H1 (cell line): ENCODE data around the gene BCL2L12. TPM values are rescaled to one million over a fixed set of nuclear protein-coding genes. Genes with fewer than 3 reads are reported as not detected.

ENCODE experiments used
- ATF3 ChIP-seq: IDR thresholded peaks from 2 replicates; pipeline ENCODE4 v1.6.1; 2011; ENCODE audit warnings: low read depth, mild to moderate bottlenecking, low read length; ENCODE audit not compliant: insufficient read depth
- CBX5 ChIP-seq: fragments of 300-800, 300-1000 bp; sonication (generic); IDR thresholded peaks from 2 replicates; pipeline ENCODE4 v1.7.1; 2016; ENCODE audit warnings: antibody characterized with exemption, low read length, low read depth
- EZH2 ChIP-seq: fragments of 200-600 bp; sonication (generic); IDR thresholded peaks from 2 replicates; pipeline ENCODE4 v1.7.1; 2012; ENCODE audit warnings: low read depth, mild to moderate bottlenecking, moderate library complexity, low read length, inconsistent platforms; ENCODE audit not compliant: severe bottlenecking
- HDAC6 ChIP-seq: IDR thresholded peaks from one replicate; pipeline ENCODE4 v1.7.1; 2012; ENCODE audit warnings: low read depth, mild to moderate bottlenecking, inconsistent platforms, low read length, moderate library complexity
- NRF1 ChIP-seq: IDR thresholded peaks from 2 replicates; pipeline ENCODE4 v1.6.1; 2011; ENCODE audit warnings: mild to moderate bottlenecking, low read depth, low read length, improper control_type of control experiment
- SUZ12 ChIP-seq: fragments of 200-600 bp; sonication (generic); IDR thresholded peaks from 2 replicates; pipeline ENCODE4 v1.6.1; 2012; ENCODE audit warnings: mild to moderate bottlenecking, inconsistent platforms, low read length, moderate library complexity, mixed read lengths
- TEAD4 ChIP-seq: IDR thresholded peaks from 2 replicates; pipeline ENCODE4 v1.6.1; 2012; ENCODE audit warnings: low read depth, low read length, inconsistent platforms, mixed read lengths
- ZNF274 ChIP-seq: IDR thresholded peaks from 2 replicates; pipeline ENCODE4 v1.7.0; 2012; ENCODE audit warnings: low read length, borderline replicate concordance; ENCODE audit errors: extremely low read depth
- polyA plus RNA-seq, 7 experiments: library from polyadenylated mRNA; depleted of rRNA in 3 of 7; stranded (reverse) in 5 of 7; unstranded in 2 of 7; fragments of >200 nt in 5 of 7; fragments of 200-250 nt in 2 of 7; gene quantifications; 1 replicate in 5 of 7; 2 replicates in 1 of 7; 4 replicates in 1 of 7; pipeline versions ENCODE4 v1.2.1 to v1.2.3, GENCODE V29; 2011 to 2013; ENCODE audit warnings: missing spikeins in 2 of 7, mixed read lengths in 2 of 7
- total RNA-seq: library from RNA; stranded (reverse); fragmentation: NEBNext Ultra II Directional; extraction: Animal tissue kit (Norgen Biotek cat#: 25700); gene quantifications from 2 replicates; pipeline ENCODE4 v1.2.1, GENCODE V29; 2021

The BCL2L12 gene
- total and polyA plus RNA-seq, 2 of the 8 experiments (the other 6 are each of a cell fraction or from before 2014, with no cell fraction given): 126 to 209 TPM

- TF ChIP-seq EZH2 (no peak), HDAC6 (no peak), TEAD4 (no peak), SUZ12 (no peak), ZNF274 (no peak), ATF3 (no peak), CBX5 (no peak), NRF1 (no peak)
Observed at GRCh38 chr19:49635530-49636232, 30.1 kb upstream of the BCL2L12 start (continued).
